HCT116 (cell line): ENCODE results near the gene CHST1. TPM values are rescaled to one million over a fixed set of nuclear protein-coding genes. Genes with fewer than 3 reads are reported as not detected.

Experiments used
- ATAC-seq: fragments of 200-7000 bp; cut with Tn5 transposase; 2 replicates; pipeline ENCODE4 v1.9.1; 2020; ENCODE audit warnings: mild to moderate bottlenecking, moderate library complexity
- BruUV-seq: library from RNA; stranded (reverse); fragments of 400-500 nt; replicated peaks from 2 replicates; lab custom pipeline; 2021; lab: Mats Ljungman, UMichigan
- CTCF ChIA-PET: fragments of 300-600 bp; sonication (Branson Sonifier 250); formaldehyde crosslinking; loops from one replicate; lab custom pipeline; 2021; ENCODE audit warnings: antibody characterized with exemption; lab: Charles Lee
- POLR2A ChIA-PET: fragments of 300-600, 350-600 bp; sonication (Branson Sonifier 250); formaldehyde crosslinking; loops from one replicate; lab custom pipeline; 2021; ENCODE audit warnings: antibody characterized with exemption; lab: Charles Lee
- RAD21 ChIA-PET, 2 experiments: fragments of 300-600 bp; sonication (Branson Sonifier 250); formaldehyde crosslinking; loops; one replicate each; lab custom pipeline; 2023; ENCODE audit warnings: low total read pairs in 2 of 2; ENCODE audit not compliant: uncharacterized antibody in 2 of 2, unreplicated experiment in 2 of 2, low non-redundant PET in 1 of 2; lab: Charles Lee
- DNase-seq: peaks from one replicate; pipeline ENCODE4 v3.0.0-alpha.2; 2010; ENCODE audit warnings: low read depth, low spot score
- H2AFZ ChIP-seq: fragments of 200-600 bp; shearing (Covaris generic), sonication (generic); 2 replicates; pipeline ENCODE4 v1.6.1; 2017; ENCODE audit warnings: low read depth, mixed run types, mixed read lengths, antibody characterized with exemption, low read length; ENCODE audit not compliant: poor library complexity, severe bottlenecking
- H3K27ac ChIP-seq: 2 replicates; pipeline ENCODE4 v1.5.1; 2012; ENCODE audit warnings: low read depth, low read length
- H3K27me3 ChIP-seq: fragments of 200-600 bp; sonication (generic); 2 replicates; pipeline ENCODE4 v1.6.1; 2016; ENCODE audit warnings: mixed run types, low read length, mixed read lengths; ENCODE audit not compliant: insufficient read depth
- H3K36me3 ChIP-seq, 2 experiments: fragments of 200-500 bp in 1 of 2; fragments of 200-600 bp in 1 of 2; sonication (Bioruptor generic) in 1 of 2; sonication (generic) in 1 of 2; 2 replicates each; pipeline versions ENCODE4 v1.5.1 to v1.6.1; 2014 to 2016; ENCODE audit warnings: low read length in 2 of 2, inconsistent platforms in 1 of 2, mixed read lengths in 1 of 2, mixed run types in 1 of 2; ENCODE audit not compliant: insufficient read depth in 2 of 2, control insufficient read depth in 1 of 2
- H3K4me1 ChIP-seq, 2 experiments: fragments of 200-600 bp in 1 of 2; sonication (generic) in 1 of 2; 2 replicates each; pipeline versions ENCODE4 v1.5.1 to v1.6.1; 2012 to 2017; ENCODE audit warnings: low read length in 2 of 2, inconsistent platforms in 1 of 2, mild to moderate bottlenecking in 1 of 2, mixed read lengths in 1 of 2, mixed run types in 1 of 2, moderate library complexity in 1 of 2; ENCODE audit not compliant: insufficient read depth in 2 of 2, control insufficient read depth in 1 of 2
- H3K4me2 ChIP-seq: fragments of 200-600 bp; sonication (generic); 2 replicates; pipeline ENCODE4 v1.6.1; 2017; ENCODE audit warnings: mixed run types, low read length, mixed read lengths
- H3K4me3 ChIP-seq, 2 experiments: fragments of 200-600 bp in 1 of 2; sonication (generic) in 1 of 2; replicated peaks in 1 of 2; 2 replicates each; pipeline ENCODE4 v1.5.1; 2011 to 2016; ENCODE audit warnings: low read length in 2 of 2, control low read depth in 1 of 2, low read depth in 1 of 2, mild to moderate bottlenecking in 1 of 2, mixed read lengths in 1 of 2, mixed run types in 1 of 2
- H3K79me2 ChIP-seq: fragments of 200-600 bp; sonication (generic); 2 replicates; pipeline ENCODE4 v1.6.1; 2017; ENCODE audit warnings: mild to moderate bottlenecking, mixed run types, low read length, moderate library complexity, mixed read lengths; ENCODE audit not compliant: insufficient read depth
- H3K9ac ChIP-seq: fragments of 200-600 bp; sonication (generic); 2 replicates; pipeline ENCODE4 v1.6.1; 2016; ENCODE audit warnings: low read length, mixed read lengths
- H3K9me2 ChIP-seq: fragments of 200-600 bp; sonication (generic), shearing (Covaris generic); 2 replicates; pipeline ENCODE4 v1.6.1; 2017; ENCODE audit warnings: mixed run types, mild to moderate bottlenecking, moderate library complexity; ENCODE audit not compliant: insufficient read depth
- H3K9me3 ChIP-seq, 2 experiments: fragments of 200-500 bp in 1 of 2; fragments of 200-600 bp in 1 of 2; sonication (Bioruptor generic) in 1 of 2; sonication (generic) in 1 of 2; 2 replicates each; pipeline ENCODE4 v1.6.1; 2014 to 2017; ENCODE audit warnings: low read length in 2 of 2, mixed read lengths in 2 of 2, inconsistent platforms in 1 of 2, low read depth in 1 of 2, mild to moderate bottlenecking in 1 of 2, mixed run types in 1 of 2, moderate library complexity in 1 of 2; ENCODE audit not compliant: control insufficient read depth in 1 of 2, insufficient read depth in 1 of 2
- H4K20me1 ChIP-seq: fragments of 200-600 bp; sonication (generic), shearing (Covaris generic); 2 replicates; pipeline ENCODE4 v1.6.1; 2017; ENCODE audit warnings: mixed run types, mild to moderate bottlenecking, moderate library complexity; ENCODE audit not compliant: insufficient read depth
- CEBPB ChIP-seq: IDR thresholded peaks from 2 replicates; pipeline ENCODE4 v1.6.1; 2012; ENCODE audit warnings: low read depth
- CTCF ChIP-seq, 3 experiments: fragments of 200-600 bp in 1 of 3; sonication (generic) in 1 of 3; IDR thresholded peaks in 2 of 3; conservative IDR thresholded peaks in 1 of 3; 2 replicates each; pipeline ENCODE4 v1.5.1; 2012 to 2017; ENCODE audit warnings: low read depth in 2 of 3, low read length in 2 of 3, antibody characterized with exemption in 1 of 3, borderline replicate concordance in 1 of 3, control low read depth in 1 of 3, mild to moderate bottlenecking in 1 of 3, mixed read lengths in 1 of 3, mixed run types in 1 of 3, moderate library complexity in 1 of 3; ENCODE audit not compliant: insufficient read depth in 1 of 3
- EZH2 ChIP-seq: fragments of 200-600 bp; sonication (generic); IDR thresholded peaks from 2 replicates; pipeline ENCODE4 v1.6.1; 2017; ENCODE audit warnings: antibody characterized with exemption, mixed run types
- EZH2phosphoT487 ChIP-seq: fragments of 200-600 bp; IDR thresholded peaks from 2 replicates; pipeline ENCODE4 v1.6.1; 2018; ENCODE audit warnings: antibody characterized with exemption, borderline replicate concordance
- FOSL1 ChIP-seq: IDR thresholded peaks from 2 replicates; pipeline ENCODE4 v1.6.1; 2012; ENCODE audit warnings: low read depth
- MAX ChIP-seq: IDR thresholded peaks from 2 replicates; pipeline ENCODE4 v1.6.1; 2012
- RAD21 ChIP-seq: IDR thresholded peaks from 2 replicates; pipeline ENCODE4 v1.6.1; 2012; ENCODE audit warnings: low read depth, mild to moderate bottlenecking
- SIN3A ChIP-seq: IDR thresholded peaks from 2 replicates; pipeline ENCODE4 v1.6.1; 2012; ENCODE audit warnings: low read depth
- SP1 ChIP-seq: IDR thresholded peaks from 2 replicates; pipeline ENCODE4 v1.6.1; 2012; ENCODE audit warnings: low read depth
- ZBTB33 ChIP-seq: IDR thresholded peaks from 2 replicates; pipeline ENCODE4 v1.6.1; 2011; ENCODE audit warnings: mild to moderate bottlenecking, low read length, moderate library complexity; ENCODE audit not compliant: insufficient replicate concordance; ENCODE audit errors: extremely low read depth
- ZFX ChIP-seq: fragments of 450-650 bp; IDR thresholded peaks from 2 replicates; pipeline ENCODE4 v1.6.1; 2017
- intact Hi-C: fragments of 100-400 bp; cut with micrococcal nuclease; formaldehyde crosslinking; loops from 2 replicates; pipeline ENCODE4 v1.10.0; 2022
- total RNA-seq: library from RNA; stranded (reverse); gene quantifications from one replicate; pipeline ENCODE4 v1.2.1, GENCODE V29; 2021; ENCODE audit not compliant: unreplicated experiment

The CHST1 gene
- total RNA-seq, 1 experiment from 2014 or later: 0.69 TPM

GRCh38 chr11:45622283-45622682 lies 43.1 kb downstream of the CHST1 start:
- H3K36me3 ChIP-seq: no peaks in the 10 kb centered on the region
- ATAC-seq: no peak
- H3K4me1 ChIP-seq: no peaks in the 10 kb centered on the region
- no peak overlapping the region for H3K27ac ChIP-seq
- no peak for TF ChIP-seq EZH2
- TF ChIP-seq MAX: no peak
- TF ChIP-seq ZFX: no peak
- TF ChIP-seq SIN3A: no peak
- no peak for TF ChIP-seq CTCF (IDR thresholded peaks at IDR 0.05 in 2 of 3, conservative IDR thresholded peaks at IDR 0.05 in 1 of 3; ENCODE audit: borderline replicate concordance in 1 of 3, insufficient read depth in 1 of 3, low read depth in 2 of 3, low read length in 2 of 3)
- no peak for TF ChIP-seq CEBPB
- no peak overlapping the region for H2AFZ ChIP-seq
- H3K9me3 ChIP-seq: peaks cover 0 to 6% of the 10 kb centered on the region in 2 experiments; a peak in 1 of 4 replicates
- intact Hi-C loops: no loop called here
- no peak overlapping the region for H3K9ac ChIP-seq
- H3K4me2 ChIP-seq: no peak overlapping the region
- CTCF ChIA-PET: no interaction called here
- H3K79me2 ChIP-seq: no peaks in the 10 kb centered on the region
- H3K27me3 ChIP-seq: peaks cover 68% of the 10 kb centered on the region
- H3K9me2 ChIP-seq: no peaks in the 10 kb centered on the region
- DNase-seq: no peak
- H4K20me1 ChIP-seq: no peaks in the 10 kb centered on the region
- POLR2A ChIA-PET: no interaction called here
- BruUV-seq: no TSS peak
- RAD21 ChIA-PET: no interaction called here
- no peak overlapping the region for H3K4me3 ChIP-seq

- no peaks in the 10 kb centered on the region for H3K79me2 ChIP-seq
- H3K4me3 ChIP-seq: no peak overlapping the region
- peaks cover 0 to 6% of the 10 kb centered on the region in 2 experiments; a peak in 1 of 4 replicates for H3K9me3 ChIP-seq
- BruUV-seq: no TSS peak
- ChIA-PET RAD21 (no interaction called here), CTCF (no interaction called here), POLR2A (no interaction called here)
- H3K4me2 ChIP-seq: no peak overlapping the region
- H4K20me1 ChIP-seq: no peaks in the 10 kb centered on the region
- DNase-seq: no peak
- TF ChIP-seq EZH2phosphoT487: no peak
- TF ChIP-seq FOSL1: no peak
- no peak for TF ChIP-seq SP1
- no peak for TF ChIP-seq CEBPB
- no peak for TF ChIP-seq CTCF (IDR thresholded peaks at IDR 0.05 in 2 of 3, conservative IDR thresholded peaks at IDR 0.05 in 1 of 3; ENCODE audit: borderline replicate concordance in 1 of 3, insufficient read depth in 1 of 3, low read depth in 2 of 3, low read length in 2 of 3)
- no peak for TF ChIP-seq ZBTB33
- TF ChIP-seq RAD21: no peak
- no peak overlapping the region for H3K9ac ChIP-seq
- no peaks in the 10 kb centered on the region for H3K4me1 ChIP-seq
- H3K9me2 ChIP-seq: no peaks in the 10 kb centered on the region
- H3K36me3 ChIP-seq: no peaks in the 10 kb centered on the region
- ATAC-seq: no peak
- H2AFZ ChIP-seq: no peak overlapping the region
- H3K27ac ChIP-seq: no peak overlapping the region
- H3K27me3 ChIP-seq: peaks cover 68% of the 10 kb centered on the region
- intact Hi-C loops: no loop called here
These were observed 43.8 kb downstream of the CHST1 start for GRCh38 chr11:45621588-45621987.
